IMR-90 (cell line): Measurements from ENCODE around the gene NPAS2. TPM values are rescaled to one million over a fixed set of nuclear protein-coding genes. Genes with fewer than 3 reads are reported as not detected.

ENCODE experiments used
- ATAC-seq: fragments of 200-7000 bp; cut with Tn5 transposase; 2 replicates; pipeline ENCODE4 v1.9.1; 2020; ENCODE audit warnings: low read depth, mild to moderate bottlenecking, moderate library complexity
- BruUV-seq: library from RNA; stranded (reverse); fragments of 400-500 nt; replicated peaks from 2 replicates; lab custom pipeline; 2021; lab: Mats Ljungman, UMichigan
- CTCF ChIA-PET: fragments of 300-600 bp; formaldehyde crosslinking; extraction: SDS; loops from one replicate; lab custom pipeline; 2021; ENCODE audit warnings: antibody characterized with exemption; lab: Yijun Ruan, JAX
- POLR2A ChIA-PET: fragments of 300-600 bp; sonication (Branson Sonifier 250); formaldehyde crosslinking; loops from one replicate; lab custom pipeline; 2022; ENCODE audit warnings: antibody characterized with exemption; ENCODE audit not compliant: unreplicated experiment; lab: Charles Lee
- DNase-seq: peaks from one replicate; pipeline ENCODE4 v3.0.0; 2013
- H2AFZ ChIP-seq: replicated peaks from 2 replicates; pipeline ENCODE3; 2013; ENCODE audit warnings: low read length, mild to moderate bottlenecking; ENCODE audit not compliant: poor library complexity
- H2AK5ac ChIP-seq: 2 replicates; pipeline ENCODE4 v1.6.1; 2013; ENCODE audit warnings: low read depth, low read length, inconsistent platforms
- H2AK9ac ChIP-seq: replicated peaks from 2 replicates; pipeline ENCODE3; 2013; ENCODE audit warnings: mild to moderate bottlenecking, low read depth, low read length, moderate library complexity; ENCODE audit not compliant: poor library complexity
- H2BK120ac ChIP-seq: 2 replicates; pipeline ENCODE4 v1.6.1; 2013; ENCODE audit warnings: low read depth, low read length, inconsistent platforms
- H2BK15ac ChIP-seq: 3 replicates; pipeline ENCODE4 v1.6.1; 2013; ENCODE audit warnings: low read depth, low read length, inconsistent platforms
- H2BK20ac ChIP-seq: 2 replicates; pipeline ENCODE4 v1.6.1; 2013; ENCODE audit warnings: low read depth, mild to moderate bottlenecking, inconsistent platforms, low read length, moderate library complexity
- H2BK5ac ChIP-seq: 2 replicates; pipeline ENCODE4 v1.6.1; 2013; ENCODE audit warnings: mild to moderate bottlenecking, low read depth, low read length, inconsistent platforms; ENCODE audit not compliant: poor library complexity, severe bottlenecking
- H3K14ac ChIP-seq: replicated peaks from 2 replicates; pipeline ENCODE4 v1.6.1; 2013; ENCODE audit warnings: low read depth, low read length, inconsistent platforms
- H3K18ac ChIP-seq: 2 replicates; pipeline ENCODE4 v1.6.1; 2013; ENCODE audit warnings: low read depth, low read length, control low read depth
- H3K23ac ChIP-seq: 2 replicates; pipeline ENCODE4 v1.6.1; 2013; ENCODE audit warnings: low read depth, low read length, inconsistent platforms
- H3K27ac ChIP-seq: 2 replicates; pipeline ENCODE4 v1.5.1; 2013; ENCODE audit warnings: mild to moderate bottlenecking, control low read depth, low read length; ENCODE audit not compliant: insufficient read depth
- H3K27me3 ChIP-seq: 2 replicates; pipeline ENCODE4 v1.6.1; 2013; ENCODE audit warnings: low read length; ENCODE audit not compliant: control insufficient read depth, insufficient read depth
- H3K36me3 ChIP-seq: 2 replicates; pipeline ENCODE4 v1.6.1; 2013; ENCODE audit warnings: low read length, mixed read lengths; ENCODE audit not compliant: control insufficient read depth, insufficient read depth
- H3K4ac ChIP-seq: 2 replicates; pipeline ENCODE4 v1.6.1; 2013; ENCODE audit warnings: low read depth, low read length, inconsistent platforms
- H3K4me1 ChIP-seq: 2 replicates; pipeline ENCODE4 v1.6.1; 2013; ENCODE audit warnings: low read length, mixed read lengths; ENCODE audit not compliant: control insufficient read depth, insufficient read depth
- H3K4me2 ChIP-seq: 2 replicates; pipeline ENCODE4 v1.6.1; 2013; ENCODE audit warnings: low read depth, mild to moderate bottlenecking, control low read depth, low read length, moderate library complexity
- H3K4me3 ChIP-seq: 2 replicates; pipeline ENCODE4 v1.5.1; 2013; ENCODE audit warnings: low read depth, mild to moderate bottlenecking, control low read depth, low read length, moderate library complexity; ENCODE audit not compliant: insufficient read depth
- H3K56ac ChIP-seq: 2 replicates; pipeline ENCODE4 v1.6.1; 2013; ENCODE audit warnings: low read length, inconsistent platforms; ENCODE audit not compliant: insufficient read depth; ENCODE audit errors: extremely low read depth
- H3K79me1 ChIP-seq, 2 experiments: 2 replicates each; pipeline ENCODE4 v1.6.1; 2013; ENCODE audit warnings: low read length in 2 of 2, inconsistent platforms in 1 of 2, low read depth in 1 of 2
- H3K9ac ChIP-seq: 2 replicates; pipeline ENCODE4 v1.6.1; 2013; ENCODE audit warnings: low read depth, low read length, control low read depth
- H3K9me1 ChIP-seq: 2 replicates; pipeline ENCODE4 v1.6.1; 2013; ENCODE audit warnings: low read length, inconsistent platforms; ENCODE audit not compliant: insufficient read depth
- H3K9me3 ChIP-seq: 2 replicates; pipeline ENCODE4 v1.6.1; 2013; ENCODE audit warnings: low read length; ENCODE audit not compliant: control insufficient read depth, insufficient read depth
- H4K20me1 ChIP-seq: 2 replicates; pipeline ENCODE4 v1.6.1; 2013; ENCODE audit warnings: low read length, inconsistent platforms; ENCODE audit not compliant: insufficient read depth
- H4K5ac ChIP-seq: 2 replicates; pipeline ENCODE4 v1.6.1; 2013; ENCODE audit warnings: mild to moderate bottlenecking, low read depth, low read length, control low read depth
- H4K8ac ChIP-seq, 2 experiments: 2 replicates each; pipeline ENCODE4 v1.6.1; 2013; ENCODE audit warnings: low read depth in 2 of 2, low read length in 2 of 2, control low read depth in 1 of 2, inconsistent platforms in 1 of 2
- H4K91ac ChIP-seq: 2 replicates; pipeline ENCODE4 v1.6.1; 2013; ENCODE audit warnings: low read depth, low read length, inconsistent platforms; ENCODE audit not compliant: insufficient read depth
- BHLHE40 ChIP-seq: fragments of 150-350 bp; IDR thresholded peaks from 2 replicates; pipeline ENCODE4 v1.6.1; 2016; ENCODE audit warnings: mild to moderate bottlenecking, low read depth, low read length
- CEBPB ChIP-seq: IDR thresholded peaks from 2 replicates; pipeline ENCODE4 v1.6.1; 2012; ENCODE audit warnings: low read depth, low read length, improper control_type of control experiment
- CHD1 ChIP-seq: IDR thresholded peaks from 2 replicates; pipeline ENCODE4 v1.6.1; 2012; ENCODE audit warnings: low read depth, low read length, improper control_type of control experiment
- FOS ChIP-seq: fragments of 150-350 bp; IDR thresholded peaks from 2 replicates; pipeline ENCODE4 v1.6.1; 2016; ENCODE audit warnings: low read depth, low read length
- MAZ ChIP-seq: IDR thresholded peaks from 2 replicates; pipeline ENCODE4 v1.6.1; 2012; ENCODE audit warnings: low read depth, mild to moderate bottlenecking, low read length, improper control_type of control experiment, moderate library complexity, borderline replicate concordance
- MXI1 ChIP-seq: IDR thresholded peaks from 2 replicates; pipeline ENCODE4 v1.6.1; 2012; ENCODE audit warnings: low read depth, mild to moderate bottlenecking, low read length, moderate library complexity, borderline replicate concordance
- NFE2L2 ChIP-seq: fragments of 150-350 bp; IDR thresholded peaks from 2 replicates; pipeline ENCODE4 v1.6.1; 2016; ENCODE audit warnings: low read depth, mild to moderate bottlenecking, low read length
- POLR2A ChIP-seq: IDR thresholded peaks from 2 replicates; pipeline ENCODE4 v1.6.1; 2012; ENCODE audit warnings: mild to moderate bottlenecking, low read depth, low read length
- RFX5 ChIP-seq: IDR thresholded peaks from 2 replicates; pipeline ENCODE4 v1.8.0; 2012; ENCODE audit warnings: low read depth, mild to moderate bottlenecking, low read length, moderate library complexity
- SMC3 ChIP-seq: fragments of 150-350 bp; IDR thresholded peaks from 2 replicates; pipeline ENCODE4 v1.6.1; 2016; ENCODE audit warnings: low read depth, mild to moderate bottlenecking, antibody characterized with exemption, low read length, moderate library complexity
- WGBS, 2 experiments: methylation state at CpG; one replicate each; pipeline versions ENCODE4 v1.1.5 to v1.1.7; 2013; ENCODE audit warnings: missing lambda C conversion rate in 2 of 2; ENCODE audit not compliant: insufficient read length in 1 of 2; ENCODE audit errors: extremely low coverage in 2 of 2; 5-methylcytosine and 5-hydroxymethylcytosine counted together
- dilution Hi-C: fragments of 300-500 bp; cut with HindIII; formaldehyde crosslinking; loops from one replicate; pipeline ENCODE4 v1.14.3; 2018; ENCODE audit warnings: low sequenced_read_pairs; ENCODE audit not compliant: unreplicated experiment
- in situ Hi-C: fragments of 300-500 bp; cut with MboI; formaldehyde crosslinking; loops from 3 replicates; pipeline ENCODE4 v1.14.3; 2019; ENCODE audit warnings: low sequenced_read_pairs, inconsistent platforms, mixed read lengths
- intact Hi-C: fragments of 100-400 bp; cut with micrococcal nuclease; formaldehyde crosslinking; loops from 2 replicates; pipeline ENCODE4 v1.10.0; 2022
- polyA plus RNA-seq, 3 experiments: library from polyadenylated mRNA; depleted of rRNA; stranded (reverse); fragments of >200 nt; gene quantifications; 2 replicates each; pipeline ENCODE4 v1.2.3, GENCODE V29; 2012; ENCODE audit warnings: low replicate concordance in 1 of 3
- total RNA-seq: library from RNA; depleted of rRNA; stranded (reverse); fragments of >200 nt; gene quantifications from 2 replicates; pipeline ENCODE4 v1.2.3, GENCODE V29; 2012
- TF ChIP-seq, protein P1 (sequence below): fragments of 150-350 bp; IDR thresholded peaks from 2 replicates; pipeline ENCODE4 v1.6.1; 2016; ENCODE audit warnings: low read depth, mild to moderate bottlenecking, low read length, moderate library complexity, borderline replicate concordance
- TF ChIP-seq, protein P2 (sequence below): fragments of 150-350 bp; IDR thresholded peaks from 2 replicates; pipeline ENCODE4 v1.6.1; 2017; ENCODE audit warnings: mild to moderate bottlenecking, antibody characterized with exemption, low read length, low read depth
- TF ChIP-seq, protein P3 (sequence below): conservative IDR thresholded peaks from 2 replicates; pipeline ENCODE4 v1.5.1; 2012; ENCODE audit warnings: mild to moderate bottlenecking, low read depth, low read length, improper control_type of control experiment

The NPAS2 gene
- total and polyA plus RNA-seq, 2 of the 4 experiments (the other 2 are of a cell fraction): 5.2 to 14.8 TPM

DNA sequence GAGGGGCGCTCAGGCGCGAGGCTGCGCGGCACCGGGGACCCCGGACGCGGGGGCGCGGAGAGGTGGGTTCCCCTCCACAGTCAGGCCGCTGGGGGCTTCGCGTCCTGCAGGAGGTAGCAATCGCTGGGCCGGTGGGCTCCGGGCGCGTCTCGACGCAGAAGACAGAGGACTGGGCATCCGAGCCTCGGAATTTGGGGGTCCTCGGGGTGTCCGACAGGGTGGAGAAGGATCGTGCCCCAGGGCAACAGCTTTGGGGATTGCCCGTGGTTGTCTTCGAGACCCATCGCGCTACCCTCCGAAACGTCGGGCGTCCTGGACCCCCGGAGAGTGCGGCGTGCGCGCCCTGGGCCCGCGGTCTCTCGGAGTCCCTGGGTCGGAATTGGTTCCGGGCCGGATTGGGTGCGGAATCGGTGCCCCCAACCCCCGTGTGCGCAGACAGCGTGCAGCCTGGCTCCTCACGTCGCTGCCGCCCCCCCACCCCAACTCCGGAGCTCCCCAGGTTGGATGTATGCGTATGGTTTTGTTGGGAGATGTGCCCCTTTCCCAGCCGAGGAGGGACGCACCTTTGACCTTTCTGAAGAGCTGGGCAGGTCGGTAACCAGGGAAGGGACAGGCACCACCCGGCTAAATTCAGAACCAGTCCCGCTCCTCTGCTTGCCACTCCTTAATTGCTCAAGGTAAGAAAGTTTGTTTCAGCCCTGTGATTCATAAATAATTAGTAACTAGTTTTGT lies 750 bp downstream of the NPAS2 start:
- dilution Hi-C loops: no loop called here
- Histone ChIP-seq H3K27me3 (no peaks in the 10 kb centered on the region), H4K8ac (peak overlapping the region in 1 of 2 experiments; percentile 74; a peak in 1 of 4 replicates), H2AFZ (peak overlapping the region; percentile 86), H2AK9ac (peak overlapping the region; percentile 79), H2BK15ac (no peak overlapping the region), H3K27ac (peak overlapping the region; percentile 12; the same call in 1 of the 2 replicates), H3K4me2 (peak overlapping the region; percentile 95), H3K18ac (peak overlapping the region; percentile 55; the same call in 1 of the 2 replicates), H3K9me1 (peaks cover 2% of the 10 kb centered on the region; the same call in 1 of the 2 replicates), H3K56ac (peak overlapping the region; percentile 40; the same call in 1 of the 2 replicates), H2BK20ac (no peak overlapping the region), H3K23ac (peak overlapping the region; percentile 74), H4K91ac (peak overlapping the region; percentile 41; the same call in 1 of the 2 replicates), H3K9ac (peak overlapping the region; percentile 82), H3K9me3 (no peaks in the 10 kb centered on the region), H3K4ac (peak overlapping the region; percentile 76), H3K79me1 (peaks cover 25 to 46% of the 10 kb centered on the region in 2 experiments), H4K5ac (no peak overlapping the region), H2BK120ac (peak overlapping the region; percentile 65; the same call in 1 of the 2 replicates), H2AK5ac (peak overlapping the region; percentile 64; the same call in 1 of the 2 replicates), H2BK5ac (no peak overlapping the region), H3K4me3 (peak overlapping the region; percentile 70), H3K4me1 (peaks cover 2% of the 10 kb centered on the region; the same call in 1 of the 2 replicates), H3K36me3 (no peaks in the 10 kb centered on the region), H3K14ac (peak overlapping the region; percentile 77), H4K20me1 (peaks cover 4% of the 10 kb centered on the region; the same call in 1 of the 2 replicates)
- DNase-seq (no peak), ATAC-seq (no peak; the same call in none of the 2 replicates)
- ChIA-PET POLR2A (no interaction called here), CTCF (no interaction called here)
- BruUV-seq: no TSS peak
- in situ Hi-C loops: loop anchor here (5.0 to 25.0 kb wide), 2 partner anchors 152 to 208 kb away; no protein-coding TSS in a partner anchor
- intact Hi-C loops: loop anchor here (1.0 to 5.0 kb wide), 3 partner anchors 82 to 164 kb away; no protein-coding TSS in a partner anchor
- WGBS, 2 experiments: 3% methylated on average over 37 of the region's 60 CpGs; no CpG with 5 or more reads in 1 of the 2 experiments
- TF ChIP-seq BHLHE40 (no peak), SMC3 (no peak), CEBPB (no peak), MXI1 (no peak), CHD1 (no peak), NFE2L2 (no peak), POLR2A (no peak), FOS (no peak), MAZ (no peak), RFX5 (no peak)
- TF ChIP-seq, protein P1, sequence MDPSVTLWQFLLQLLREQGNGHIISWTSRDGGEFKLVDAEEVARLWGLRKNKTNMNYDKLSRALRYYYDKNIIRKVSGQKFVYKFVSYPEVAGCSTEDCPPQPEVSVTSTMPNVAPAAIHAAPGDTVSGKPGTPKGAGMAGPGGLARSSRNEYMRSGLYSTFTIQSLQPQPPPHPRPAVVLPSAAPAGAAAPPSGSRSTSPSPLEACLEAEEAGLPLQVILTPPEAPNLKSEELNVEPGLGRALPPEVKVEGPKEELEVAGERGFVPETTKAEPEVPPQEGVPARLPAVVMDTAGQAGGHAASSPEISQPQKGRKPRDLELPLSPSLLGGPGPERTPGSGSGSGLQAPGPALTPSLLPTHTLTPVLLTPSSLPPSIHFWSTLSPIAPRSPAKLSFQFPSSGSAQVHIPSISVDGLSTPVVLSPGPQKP: no peak
- TF ChIP-seq, protein P2, sequence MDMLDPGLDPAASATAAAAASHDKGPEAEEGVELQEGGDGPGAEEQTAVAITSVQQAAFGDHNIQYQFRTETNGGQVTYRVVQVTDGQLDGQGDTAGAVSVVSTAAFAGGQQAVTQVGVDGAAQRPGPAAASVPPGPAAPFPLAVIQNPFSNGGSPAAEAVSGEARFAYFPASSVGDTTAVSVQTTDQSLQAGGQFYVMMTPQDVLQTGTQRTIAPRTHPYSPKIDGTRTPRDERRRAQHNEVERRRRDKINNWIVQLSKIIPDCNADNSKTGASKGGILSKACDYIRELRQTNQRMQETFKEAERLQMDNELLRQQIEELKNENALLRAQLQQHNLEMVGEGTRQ: no peak
- TF ChIP-seq, protein P3, sequence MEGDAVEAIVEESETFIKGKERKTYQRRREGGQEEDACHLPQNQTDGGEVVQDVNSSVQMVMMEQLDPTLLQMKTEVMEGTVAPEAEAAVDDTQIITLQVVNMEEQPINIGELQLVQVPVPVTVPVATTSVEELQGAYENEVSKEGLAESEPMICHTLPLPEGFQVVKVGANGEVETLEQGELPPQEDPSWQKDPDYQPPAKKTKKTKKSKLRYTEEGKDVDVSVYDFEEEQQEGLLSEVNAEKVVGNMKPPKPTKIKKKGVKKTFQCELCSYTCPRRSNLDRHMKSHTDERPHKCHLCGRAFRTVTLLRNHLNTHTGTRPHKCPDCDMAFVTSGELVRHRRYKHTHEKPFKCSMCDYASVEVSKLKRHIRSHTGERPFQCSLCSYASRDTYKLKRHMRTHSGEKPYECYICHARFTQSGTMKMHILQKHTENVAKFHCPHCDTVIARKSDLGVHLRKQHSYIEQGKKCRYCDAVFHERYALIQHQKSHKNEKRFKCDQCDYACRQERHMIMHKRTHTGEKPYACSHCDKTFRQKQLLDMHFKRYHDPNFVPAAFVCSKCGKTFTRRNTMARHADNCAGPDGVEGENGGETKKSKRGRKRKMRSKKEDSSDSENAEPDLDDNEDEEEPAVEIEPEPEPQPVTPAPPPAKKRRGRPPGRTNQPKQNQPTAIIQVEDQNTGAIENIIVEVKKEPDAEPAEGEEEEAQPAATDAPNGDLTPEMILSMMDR: no peak
